Type B pancreatic cell (in vitro differentiated cells): ENCODE results near the gene MAP4. TPM values are rescaled to one million over a fixed set of nuclear protein-coding genes. Genes with fewer than 3 reads are reported as not detected.

Experiments used
- DNase-seq: peaks from one replicate; pipeline ENCODE4 v3.0.0; 2021; ENCODE audit warnings: mixed read lengths; ENCODE audit not compliant: unreplicated experiment; ENCODE audit errors: extremely low spot score
- H3K27ac Mint-ChIP-seq: 2 replicates; pipeline ENCODE4 v1.8.0; 2021; ENCODE audit warnings: mild to moderate bottlenecking, mixed read lengths
- H3K27me3 Mint-ChIP-seq: 2 replicates; pipeline ENCODE4 v1.8.0; 2021; ENCODE audit warnings: mixed read lengths
- H3K36me3 Mint-ChIP-seq: 2 replicates; pipeline ENCODE4 v1.8.0; 2021; ENCODE audit warnings: mixed read lengths
- H3K4me1 Mint-ChIP-seq: one replicate; pipeline ENCODE4 v1.8.0; 2021; ENCODE audit warnings: mixed read lengths; ENCODE audit not compliant: unreplicated experiment
- H3K4me3 Mint-ChIP-seq: 2 replicates; pipeline ENCODE4 v1.8.0; 2021; ENCODE audit warnings: mild to moderate bottlenecking, mixed read lengths
- H3K9me3 Mint-ChIP-seq: 2 replicates; pipeline ENCODE4 v1.8.0; 2021; ENCODE audit warnings: mixed read lengths
- total RNA-seq: library from RNA; stranded (reverse); gene quantifications from 2 replicates; pipeline ENCODE4 v1.2.1, GENCODE V29; 2021; ENCODE audit warnings: low replicate concordance
- TF ChIP-seq, protein P1 (sequence below): fragments of 200-600 bp; sonication (generic); conservative IDR thresholded peaks from 2 replicates; pipeline ENCODE4 v1.5.0; 2021; ENCODE audit warnings: antibody characterized with exemption, mild to moderate bottlenecking

The MAP4 gene
- total RNA-seq, 1 donor from 2014 or later = 120 TPM

DNA sequence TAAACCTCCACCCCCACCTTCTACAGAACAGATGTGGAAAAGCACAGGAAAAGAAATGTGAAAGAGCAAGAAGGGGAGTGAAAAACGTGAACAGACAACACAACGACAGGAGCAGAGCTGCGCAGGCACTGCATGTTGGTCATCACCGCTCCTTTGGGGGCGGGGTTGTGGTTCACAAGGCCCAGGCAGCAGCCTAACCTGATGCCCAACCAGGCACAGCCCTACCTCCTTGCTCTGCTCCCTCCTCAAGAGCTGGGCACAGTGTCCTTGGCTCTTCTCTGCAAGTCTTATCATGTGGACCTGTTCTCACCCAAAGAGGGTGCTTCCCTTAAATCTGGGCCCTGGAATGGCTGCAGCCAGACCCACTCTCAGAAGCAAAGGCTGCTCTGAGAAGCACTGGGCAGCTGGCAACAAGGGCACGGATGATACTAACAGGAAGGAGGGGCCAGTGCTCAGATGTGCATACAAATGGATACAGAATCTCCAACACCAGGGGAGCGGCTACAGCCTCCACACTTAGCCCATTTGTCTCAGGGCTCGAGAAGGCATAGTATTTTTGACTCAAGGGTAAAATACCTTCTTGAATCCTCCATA, 148.7 kb downstream of the MAP4 start:
- peaks cover 39% of the 10 kb centered on the region for H3K36me3 Mint-ChIP-seq

DNA sequence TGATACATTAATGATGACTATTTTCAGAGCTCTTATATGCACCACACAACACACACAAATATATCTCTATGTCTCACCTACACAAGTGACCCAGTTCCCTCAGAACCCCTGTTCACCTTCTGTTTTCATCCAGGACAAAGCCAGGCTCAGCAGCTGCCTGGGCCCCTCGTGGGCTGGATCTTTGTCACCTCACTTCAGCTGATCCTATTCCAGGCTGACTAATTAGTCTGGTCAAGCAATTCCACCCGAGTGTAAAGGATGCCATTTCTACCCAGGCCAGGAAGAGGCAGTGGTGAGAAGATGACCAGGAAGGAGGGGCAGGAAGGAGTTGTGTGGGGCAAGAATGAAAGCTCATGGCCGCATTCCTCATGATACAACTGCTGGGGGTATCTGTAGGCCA, 151.0 kb downstream of the MAP4 start:
- Mint-ChIP-seq H3K4me1 (no peaks in the 10 kb centered on the region), H3K9me3 (no peaks in the 10 kb centered on the region), H3K27me3 (no peaks in the 10 kb centered on the region), H3K4me3 (no peak overlapping the region), H3K36me3 (peaks cover 32% of the 10 kb centered on the region), H3K27ac (peak overlapping the region; percentile 15)
- TF ChIP-seq, protein P1, sequence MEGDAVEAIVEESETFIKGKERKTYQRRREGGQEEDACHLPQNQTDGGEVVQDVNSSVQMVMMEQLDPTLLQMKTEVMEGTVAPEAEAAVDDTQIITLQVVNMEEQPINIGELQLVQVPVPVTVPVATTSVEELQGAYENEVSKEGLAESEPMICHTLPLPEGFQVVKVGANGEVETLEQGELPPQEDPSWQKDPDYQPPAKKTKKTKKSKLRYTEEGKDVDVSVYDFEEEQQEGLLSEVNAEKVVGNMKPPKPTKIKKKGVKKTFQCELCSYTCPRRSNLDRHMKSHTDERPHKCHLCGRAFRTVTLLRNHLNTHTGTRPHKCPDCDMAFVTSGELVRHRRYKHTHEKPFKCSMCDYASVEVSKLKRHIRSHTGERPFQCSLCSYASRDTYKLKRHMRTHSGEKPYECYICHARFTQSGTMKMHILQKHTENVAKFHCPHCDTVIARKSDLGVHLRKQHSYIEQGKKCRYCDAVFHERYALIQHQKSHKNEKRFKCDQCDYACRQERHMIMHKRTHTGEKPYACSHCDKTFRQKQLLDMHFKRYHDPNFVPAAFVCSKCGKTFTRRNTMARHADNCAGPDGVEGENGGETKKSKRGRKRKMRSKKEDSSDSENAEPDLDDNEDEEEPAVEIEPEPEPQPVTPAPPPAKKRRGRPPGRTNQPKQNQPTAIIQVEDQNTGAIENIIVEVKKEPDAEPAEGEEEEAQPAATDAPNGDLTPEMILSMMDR = no peak
- no peak for DNase-seq

More for the DNA sequence above, 148.7 kb downstream of the MAP4 start:
- H3K27me3 Mint-ChIP-seq = no peaks in the 10 kb centered on the region
- H3K4me3 Mint-ChIP-seq = no peak overlapping the region
- TF ChIP-seq, protein P1 = no peak
- DNase-seq = no peak
- no peak overlapping the region for H3K27ac Mint-ChIP-seq
- no peaks in the 10 kb centered on the region for H3K9me3 Mint-ChIP-seq
- no peaks in the 10 kb centered on the region for H3K4me1 Mint-ChIP-seq

DNA sequence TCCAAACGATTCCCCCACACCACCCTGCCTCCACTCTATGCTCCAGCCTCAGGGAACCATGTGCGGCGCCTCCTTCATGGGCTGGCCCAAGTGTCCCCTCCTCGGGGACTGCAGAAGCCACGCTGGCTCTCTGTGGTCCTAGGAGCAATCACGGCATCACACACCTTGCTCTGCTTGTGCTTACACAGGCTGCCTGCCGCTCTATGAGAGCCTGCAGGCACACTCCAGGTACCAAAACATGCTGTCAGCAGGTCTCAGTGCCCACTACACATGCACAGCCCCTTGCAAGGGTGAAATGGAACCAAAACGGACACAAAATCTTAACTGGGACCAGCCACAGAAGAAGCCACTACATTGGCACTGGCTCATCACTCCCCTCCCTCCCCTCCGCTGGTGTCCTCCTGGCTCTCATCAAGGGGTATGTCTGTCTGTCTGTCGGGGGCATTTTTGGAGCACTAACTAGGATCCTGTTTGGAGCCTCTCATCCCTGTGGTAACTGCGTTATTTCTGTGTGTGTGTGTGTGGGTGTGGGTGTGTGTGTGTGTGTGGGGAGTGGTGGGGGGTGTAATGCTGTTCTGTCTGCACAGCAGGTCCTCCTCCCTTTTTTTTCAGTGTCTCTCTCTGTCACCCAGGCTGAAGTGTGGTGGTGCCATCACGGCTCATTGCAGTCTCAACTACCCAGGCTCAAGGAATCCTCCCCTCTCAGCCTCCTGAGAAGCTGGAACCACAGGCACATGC, 152.7 kb downstream of the MAP4 start:
- Mint-ChIP-seq H3K27ac (no peak overlapping the region), H3K4me1 (no peaks in the 10 kb centered on the region), H3K9me3 (no peaks in the 10 kb centered on the region), H3K4me3 (no peak overlapping the region), H3K27me3 (no peaks in the 10 kb centered on the region), H3K36me3 (peaks cover 16% of the 10 kb centered on the region)
- no peak for DNase-seq
- TF ChIP-seq, protein P1 = no peak

DNA sequence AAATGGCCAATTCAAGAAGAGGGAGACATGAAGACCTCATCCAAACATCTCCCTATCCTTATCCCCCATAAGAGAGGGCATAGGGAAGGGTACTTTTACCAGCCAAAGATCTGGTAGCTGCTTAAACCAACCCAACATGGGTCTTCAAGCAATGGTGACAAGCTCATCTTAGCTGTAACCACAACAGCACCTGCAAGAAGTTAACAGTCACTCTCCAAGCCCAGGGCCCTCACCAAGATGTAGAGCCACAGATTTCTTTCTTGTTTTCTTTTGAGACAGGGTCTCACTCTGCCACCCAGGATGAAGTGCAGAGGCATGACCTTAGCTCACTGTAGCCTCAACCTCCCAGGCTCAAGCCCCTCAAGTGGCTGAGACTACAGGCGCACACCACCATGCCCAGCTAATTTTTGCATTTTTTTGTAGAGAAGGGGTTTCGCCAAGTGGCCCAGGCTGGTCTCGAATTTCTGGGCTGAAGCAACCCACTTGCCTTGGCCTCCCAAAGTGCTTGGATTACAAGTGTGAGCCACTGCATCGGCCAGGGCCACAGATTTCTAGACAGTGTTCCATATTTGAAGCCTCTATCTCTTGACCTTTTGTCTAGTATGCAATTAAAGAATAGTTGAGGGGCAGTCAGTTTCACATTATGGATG, 156.1 kb downstream of the MAP4 start:
- H3K4me1 Mint-ChIP-seq = no peaks in the 10 kb centered on the region
- peaks cover 9% of the 10 kb centered on the region for H3K36me3 Mint-ChIP-seq
- H3K27me3 Mint-ChIP-seq = no peaks in the 10 kb centered on the region
- no peak overlapping the region for H3K27ac Mint-ChIP-seq
- TF ChIP-seq, protein P1 = no peak
- H3K9me3 Mint-ChIP-seq = no peaks in the 10 kb centered on the region
- H3K4me3 Mint-ChIP-seq = no peak overlapping the region
- no peak for DNase-seq

DNA sequence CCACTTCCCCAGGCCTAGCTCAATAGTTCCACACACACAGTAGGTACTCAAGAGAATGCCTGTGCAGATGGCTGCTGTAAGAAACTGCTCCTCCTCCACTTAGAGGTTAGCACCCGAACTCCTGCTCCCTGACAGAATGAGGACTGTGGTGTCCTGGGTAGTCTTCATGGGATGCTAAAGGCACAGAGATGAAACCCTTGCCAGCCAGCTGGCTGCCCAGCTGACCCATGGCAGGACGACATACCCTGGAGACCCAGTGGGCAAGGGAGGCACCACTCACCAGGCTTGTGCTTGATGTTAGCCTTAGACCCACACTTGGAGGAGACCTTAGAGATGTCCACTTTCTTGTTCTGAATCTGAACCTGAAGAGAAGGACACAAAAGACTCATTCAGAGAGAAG, 159.1 kb downstream of the MAP4 start:
- Mint-ChIP-seq H3K27ac (no peak overlapping the region), H3K4me1 (no peaks in the 10 kb centered on the region), H3K36me3 (peaks cover 7% of the 10 kb centered on the region), H3K4me3 (no peak overlapping the region), H3K9me3 (no peaks in the 10 kb centered on the region), H3K27me3 (no peaks in the 10 kb centered on the region)
- no peak for DNase-seq
- TF ChIP-seq, protein P1 = no peak
